A549 treated with DMSO at 1 μM for 4 hours (cell line): ENCODE measurements around the gene GRID1. TPM values are rescaled to one million over a fixed set of nuclear protein-coding genes. Genes with fewer than 3 reads are reported as not detected.

Source experiments
- total RNA-seq: library from RNA; stranded (reverse); fragments of 200-300 nt; extraction: Qiagen RNA extraction; gene quantifications from 5 replicates; pipeline ENCODE4 v1.2.3, GENCODE V29; 2022; ENCODE audit warnings: low read depth

The GRID1 gene
- 0.19 to 0.38 TPM (median 0.30 TPM) in 5 replicates for total RNA-seq

GRCh38 chr10:86366033-86366901 lies at the start of gene GRID1:
Gene GRID1, minus strand, starts transcription at chr10:86366795.

Other genes with a start within 250 kb of the GRID1 start
- 14.9 to 19.3 TPM (median 17.0 TPM) in 5 replicates for gene WAPL, start 155.0 kb upstream of the GRID1 start, total RNA-seq